Amygdala (tissue), 56 donors: ENCODE data around the gene PLA2G2C.
A peak's percentile ranks its signal among the peaks of the same experiment; 100 is the strongest.
"Not testable (repeated sequence)": the region's sequence is repeated elsewhere in the genome, so short reads cannot be mapped to it uniquely, and the experiment has no call there.

ENCODE experiments used
- DNase-seq, 56 donors: peaks; one replicate each; lab custom pipeline; 2025; lab: John Stamatoyannopoulos, UW

Gene PLA2G2C

GRCh38 chr1:20139776-20140612 lies 46.3 kb downstream of the PLA2G2C start:
- DNase-seq: no peak

DNA sequence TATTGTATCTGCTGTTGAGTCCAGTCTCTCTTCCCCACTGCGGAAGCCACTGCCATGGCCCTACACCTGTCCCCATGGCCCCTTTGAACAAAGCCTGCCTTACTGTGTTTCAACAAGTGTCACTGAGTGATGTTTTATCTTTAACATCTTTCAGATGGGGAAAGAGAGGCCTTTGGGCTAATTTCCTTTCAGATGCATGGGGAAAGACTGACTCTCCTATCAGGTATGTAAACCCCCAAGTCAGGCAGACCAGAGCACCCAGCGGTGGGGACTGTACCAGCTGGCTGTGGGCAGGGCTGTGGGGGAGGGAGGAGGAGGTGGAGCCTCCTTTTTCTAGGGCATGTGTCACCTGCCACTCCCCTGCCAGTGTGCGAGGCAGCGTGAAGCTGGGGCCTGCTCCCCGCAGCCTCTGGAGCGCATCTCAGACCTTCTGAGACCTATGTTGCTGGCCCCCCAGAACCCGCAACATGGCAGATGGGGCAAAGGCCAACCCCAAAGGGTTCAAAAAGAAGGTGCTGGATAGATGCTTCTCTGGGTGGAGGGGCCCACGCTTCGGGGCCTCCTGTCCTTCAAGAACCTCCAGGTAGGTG lies 47.3 kb downstream of the PLA2G2C start, which contains the start of gene PLA2G2F:
PLA2G2F (plus strand) TSS at position 363 of the 590 bp plus-strand sequence; CDS start at position 468, 105 bp downstream.
- no peak for DNase-seq

DNA sequence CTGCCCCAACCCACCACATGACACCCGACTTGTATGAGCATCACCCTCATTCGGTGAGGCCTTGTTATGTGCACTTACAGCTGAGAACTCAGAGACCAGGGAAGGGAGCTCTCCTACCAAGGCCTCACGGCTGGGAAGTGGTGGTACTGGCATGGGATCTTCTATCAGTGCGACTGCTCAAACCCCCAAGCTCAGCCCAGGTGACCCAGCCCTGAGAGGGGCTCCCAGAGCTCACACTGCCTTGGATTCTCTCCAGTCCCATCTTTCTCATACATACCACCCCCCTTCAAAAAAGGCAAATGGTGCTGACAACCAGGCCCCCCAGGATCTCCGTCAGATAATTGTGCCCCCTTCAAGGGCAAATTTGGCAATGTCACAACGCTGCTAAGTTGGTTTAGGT lies 48.0 kb downstream of the PLA2G2C start:
- DNase-seq: no peak

DNA sequence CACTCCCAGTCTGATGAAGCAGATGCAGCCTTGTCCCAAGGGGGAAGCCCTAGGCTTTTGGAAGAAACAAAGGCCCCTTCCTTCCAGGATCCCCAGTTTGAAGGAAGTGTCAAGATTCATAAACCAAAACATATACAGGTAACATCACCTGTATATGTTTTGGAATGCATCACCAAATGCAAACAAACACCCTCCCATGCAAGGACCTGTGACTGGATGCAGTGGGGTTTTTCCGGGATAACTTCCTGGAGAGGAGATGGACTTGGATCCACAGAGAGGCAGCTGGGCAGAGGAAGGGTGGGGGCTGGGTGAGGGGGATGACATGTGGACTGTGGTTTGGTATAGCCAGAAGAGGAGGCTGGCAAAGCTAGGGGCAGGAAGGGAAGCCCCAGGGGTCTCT lies 48.7 kb downstream of the PLA2G2C start:
- no peak for DNase-seq

- DNase-seq: no peak
Measured at GRCh38 chr1:20137055-20137454, 49.3 kb downstream of the PLA2G2C start.

DNA sequence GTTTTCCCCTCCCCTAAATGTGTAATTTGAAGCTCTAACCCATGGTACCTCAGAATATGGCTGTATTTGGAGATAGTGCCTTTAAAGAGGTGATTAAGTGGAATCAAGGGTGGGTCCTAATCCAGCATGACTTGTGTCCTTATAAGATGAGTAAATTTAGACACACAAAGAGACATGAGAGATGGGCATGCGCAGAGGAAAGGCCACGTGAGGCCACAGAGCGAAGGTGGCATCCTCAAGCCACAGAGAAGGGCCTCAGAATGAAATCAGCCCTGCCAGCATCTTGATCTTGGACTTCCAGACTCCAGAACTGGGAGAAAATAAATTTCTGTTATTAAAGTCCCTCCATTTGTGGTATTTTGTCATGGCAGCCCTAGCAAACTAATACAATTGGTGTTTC lies 50.1 kb downstream of the PLA2G2C start:
- DNase-seq: no peak

- no peak for DNase-seq
Measured at GRCh38 chr1:20134995-20135394, 51.3 kb downstream of the PLA2G2C start.

GRCh38 chr1:20130518-20130917 lies 55.8 kb downstream of the PLA2G2C start:
- not testable (repeated sequence) for DNase-seq

DNA sequence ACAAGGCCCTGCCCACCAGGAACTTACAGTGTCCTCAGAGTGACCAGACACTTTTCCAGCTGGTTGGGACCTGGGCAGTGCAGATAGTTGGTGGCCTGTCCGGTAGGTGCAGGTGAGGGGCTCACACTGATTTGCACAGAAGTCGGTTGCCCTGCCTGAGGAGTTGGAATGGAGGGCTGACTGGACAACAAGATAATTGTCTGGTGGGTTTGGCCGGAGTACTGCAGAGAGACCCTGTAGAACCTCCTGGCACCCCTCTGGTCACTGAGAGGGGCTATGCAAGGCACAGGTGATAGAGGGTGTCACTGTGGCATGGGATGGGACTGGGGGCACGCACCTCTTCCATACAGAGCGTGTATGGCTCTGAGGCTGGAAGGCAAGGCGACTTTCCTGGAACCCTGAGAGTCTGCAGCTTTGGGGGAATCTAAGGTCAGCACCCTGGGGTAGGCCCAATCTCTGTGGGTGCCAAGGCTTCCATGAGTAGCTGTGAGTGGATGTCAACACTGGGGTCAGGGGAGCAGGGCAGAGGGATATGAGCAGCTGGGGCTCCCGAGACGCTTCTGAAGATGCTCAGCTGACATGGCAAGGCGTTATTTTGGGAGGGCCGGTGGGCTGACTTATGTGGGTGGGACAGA lies 59.4 kb downstream of the PLA2G2C start:
- DNase-seq: no peak

GRCh38 chr1:20126041-20126805 lies 60.1 kb downstream of the PLA2G2C start:
- DNase-seq: no peak

- DNase-seq: no peak
Measured at GRCh38 chr1:20125100-20125499, 61.2 kb downstream of the PLA2G2C start.

GRCh38 chr1:20124456-20125057 lies 61.8 kb downstream of the PLA2G2C start:
- peak in 7 of 56 donors; percentile 8 to 29 (median 15) for DNase-seq

GRCh38 chr1:20123722-20124455 lies 62.4 kb downstream of the PLA2G2C start:
- DNase-seq: no peak

- no peak for DNase-seq
Measured at GRCh38 chr1:20120796-20121195, 65.5 kb downstream of the PLA2G2C start.

DNA sequence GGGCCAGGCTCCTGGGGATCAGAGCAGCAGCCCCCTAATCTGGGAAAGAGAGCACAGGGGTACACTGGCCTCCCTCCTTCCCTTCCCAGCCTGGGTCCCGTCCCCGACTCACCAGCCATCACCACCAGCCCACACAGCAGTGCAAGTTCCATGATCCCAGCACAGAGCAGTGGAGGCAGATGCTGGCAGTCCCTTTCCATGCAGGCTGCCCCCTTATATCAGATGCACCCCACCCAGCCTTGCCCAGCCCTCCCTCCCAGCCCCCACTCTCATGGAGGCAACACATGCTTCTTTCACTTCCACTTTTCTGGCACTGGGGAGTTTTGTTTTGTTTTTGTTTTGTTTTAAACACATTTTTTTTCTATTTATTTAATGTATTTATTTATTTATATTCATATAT lies 67.0 kb downstream of the PLA2G2C start, which contains the start of gene PLA2G2D:
PLA2G2D (minus strand) TSS at position 190 of the 400 bp plus-strand sequence; CDS start at position 152, 38 bp downstream.
- no peak for DNase-seq

GRCh38 chr1:20117236-20117635 lies 69.1 kb downstream of the PLA2G2C start:
- DNase-seq: no peak

GRCh38 chr1:20115916-20116315 lies 70.4 kb downstream of the PLA2G2C start:
- DNase-seq: no peak

GRCh38 chr1:20115479-20115878 lies 70.8 kb downstream of the PLA2G2C start:
- DNase-seq: no peak

DNA sequence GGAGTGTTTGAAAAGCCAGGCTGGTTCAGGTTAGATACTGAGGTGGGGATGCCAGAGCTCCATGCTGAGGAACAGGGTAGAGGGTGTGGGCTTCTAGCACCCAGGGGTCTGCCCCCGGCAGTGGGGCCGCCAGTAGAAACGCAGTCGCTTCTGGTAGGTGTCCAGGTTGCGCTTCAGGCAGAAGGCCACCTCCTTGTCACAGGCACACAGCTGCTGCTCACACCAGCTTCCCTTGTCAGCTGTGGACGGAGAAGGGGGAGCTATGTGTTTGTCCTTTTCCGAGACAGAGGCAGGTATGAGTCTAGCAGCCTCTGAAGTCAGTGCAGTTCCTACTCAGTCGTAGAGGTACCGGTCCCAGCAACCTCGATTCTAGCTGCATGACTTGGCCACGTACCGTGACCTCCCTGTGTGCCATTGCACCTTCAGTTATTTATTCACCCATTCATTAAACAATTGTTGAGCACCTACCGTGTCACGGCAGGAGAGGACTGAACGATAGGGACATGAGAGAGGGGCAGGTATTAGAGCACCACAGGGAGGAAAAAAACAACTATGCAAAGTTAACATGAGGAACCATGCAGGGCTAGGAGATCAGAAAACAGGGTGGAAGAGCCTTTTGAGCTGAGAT lies 72.2 kb downstream of the PLA2G2C start:
- no peak for DNase-seq
